ENCODE measurements around the gene NPFF.

The NPFF gene

DNA sequence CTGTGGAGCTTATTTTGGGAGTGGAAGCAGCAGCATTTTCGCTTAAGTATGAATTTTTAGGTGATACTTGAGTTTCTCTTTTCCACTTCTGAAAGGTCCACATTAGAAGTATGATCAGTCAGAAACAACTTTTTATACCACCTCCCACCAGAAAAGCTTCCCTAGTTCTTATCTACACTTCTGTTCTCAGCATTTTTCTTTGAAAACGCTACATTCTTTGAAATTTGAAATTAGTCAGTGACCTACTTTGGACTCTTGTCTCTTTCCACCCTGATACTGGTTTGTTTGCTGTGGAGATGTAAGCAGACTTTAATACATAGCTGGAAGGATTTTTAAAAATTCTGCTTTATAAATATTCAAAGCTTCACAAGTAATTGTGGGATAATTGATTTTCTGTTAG is 33.2 kb downstream of the NPFF start:
- no peak overlapping the region for H3K4me3 ChIP-seq (replicated peaks in 1 of 2; ENCODE audit: low read depth in 2 of 2, low read length in 2 of 2)
- DNase-seq (ENCODE audit: low read depth in 2 of 2) = no peak
- TF ChIP-seq, protein P1, sequence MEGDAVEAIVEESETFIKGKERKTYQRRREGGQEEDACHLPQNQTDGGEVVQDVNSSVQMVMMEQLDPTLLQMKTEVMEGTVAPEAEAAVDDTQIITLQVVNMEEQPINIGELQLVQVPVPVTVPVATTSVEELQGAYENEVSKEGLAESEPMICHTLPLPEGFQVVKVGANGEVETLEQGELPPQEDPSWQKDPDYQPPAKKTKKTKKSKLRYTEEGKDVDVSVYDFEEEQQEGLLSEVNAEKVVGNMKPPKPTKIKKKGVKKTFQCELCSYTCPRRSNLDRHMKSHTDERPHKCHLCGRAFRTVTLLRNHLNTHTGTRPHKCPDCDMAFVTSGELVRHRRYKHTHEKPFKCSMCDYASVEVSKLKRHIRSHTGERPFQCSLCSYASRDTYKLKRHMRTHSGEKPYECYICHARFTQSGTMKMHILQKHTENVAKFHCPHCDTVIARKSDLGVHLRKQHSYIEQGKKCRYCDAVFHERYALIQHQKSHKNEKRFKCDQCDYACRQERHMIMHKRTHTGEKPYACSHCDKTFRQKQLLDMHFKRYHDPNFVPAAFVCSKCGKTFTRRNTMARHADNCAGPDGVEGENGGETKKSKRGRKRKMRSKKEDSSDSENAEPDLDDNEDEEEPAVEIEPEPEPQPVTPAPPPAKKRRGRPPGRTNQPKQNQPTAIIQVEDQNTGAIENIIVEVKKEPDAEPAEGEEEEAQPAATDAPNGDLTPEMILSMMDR (IDR thresholded peaks at IDR 0.05; ENCODE audit: low read depth, low read length) = no peak

- TF ChIP-seq, protein P1 (IDR thresholded peaks at IDR 0.05; ENCODE audit: low read depth, low read length) = no peak
- DNase-seq (ENCODE audit: low read depth in 2 of 2) = no peak
- no peak overlapping the region for H3K4me3 ChIP-seq (replicated peaks in 1 of 2; ENCODE audit: low read depth in 2 of 2, low read length in 2 of 2)
Measured at GRCh38 chr12:53472056-53472582, 35.2 kb downstream of the NPFF start.

GRCh38 chr12:53468282-53468681 is 39.0 kb downstream of the NPFF start:
- TF ChIP-seq, protein P1 (IDR thresholded peaks at IDR 0.05; ENCODE audit: low read depth, low read length) = no peak
- H3K4me3 ChIP-seq (replicated peaks in 1 of 2; ENCODE audit: low read depth in 2 of 2, low read length in 2 of 2) = no peak overlapping the region
- no peak for DNase-seq (ENCODE audit: low read depth in 2 of 2)

DNA sequence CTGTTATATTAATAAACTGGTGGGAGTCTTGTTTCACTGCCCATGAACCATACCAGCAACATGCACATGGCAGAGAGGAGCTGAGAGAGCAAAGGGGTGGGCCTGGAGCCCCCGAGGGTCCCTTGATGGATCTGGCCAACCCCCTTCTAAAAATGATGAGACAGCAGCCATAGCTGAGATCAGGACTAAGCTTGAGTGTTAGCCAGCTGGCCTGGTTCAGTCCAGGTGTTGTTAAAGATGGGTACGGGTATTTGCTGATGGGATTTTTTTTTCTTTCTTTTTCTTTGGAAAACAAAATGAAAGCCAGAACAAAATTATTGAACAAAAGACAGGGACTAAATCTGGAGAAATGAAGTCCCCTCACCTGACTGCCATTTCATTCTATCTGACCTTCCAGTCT is 39.4 kb downstream of the NPFF start:
- no peak for DNase-seq (ENCODE audit: low read depth in 2 of 2)
- H3K4me3 ChIP-seq (replicated peaks in 1 of 2; ENCODE audit: low read depth in 2 of 2, low read length in 2 of 2) = no peak overlapping the region
- TF ChIP-seq, protein P1 (IDR thresholded peaks at IDR 0.05; ENCODE audit: low read depth, low read length) = no peak

GRCh38 chr12:53467082-53467481 is 40.2 kb downstream of the NPFF start:
- TF ChIP-seq, protein P1 (IDR thresholded peaks at IDR 0.05; ENCODE audit: low read depth, low read length) = no peak
- H3K4me3 ChIP-seq (replicated peaks in 1 of 2; ENCODE audit: low read depth in 2 of 2, low read length in 2 of 2) = no peak overlapping the region

GRCh38 chr12:53466640-53467039 is 40.6 kb downstream of the NPFF start:
- H3K4me3 ChIP-seq (replicated peaks in 1 of 2; ENCODE audit: low read depth in 2 of 2, low read length in 2 of 2) = no peak overlapping the region
- no peak for DNase-seq (ENCODE audit: low read depth in 2 of 2)
- TF ChIP-seq, protein P1 (IDR thresholded peaks at IDR 0.05; ENCODE audit: low read depth, low read length) = no peak

More at GRCh38 chr12:53467082-53467481, 40.2 kb downstream of the NPFF start:
- DNase-seq (ENCODE audit: low read depth in 2 of 2) = no peak

DNA sequence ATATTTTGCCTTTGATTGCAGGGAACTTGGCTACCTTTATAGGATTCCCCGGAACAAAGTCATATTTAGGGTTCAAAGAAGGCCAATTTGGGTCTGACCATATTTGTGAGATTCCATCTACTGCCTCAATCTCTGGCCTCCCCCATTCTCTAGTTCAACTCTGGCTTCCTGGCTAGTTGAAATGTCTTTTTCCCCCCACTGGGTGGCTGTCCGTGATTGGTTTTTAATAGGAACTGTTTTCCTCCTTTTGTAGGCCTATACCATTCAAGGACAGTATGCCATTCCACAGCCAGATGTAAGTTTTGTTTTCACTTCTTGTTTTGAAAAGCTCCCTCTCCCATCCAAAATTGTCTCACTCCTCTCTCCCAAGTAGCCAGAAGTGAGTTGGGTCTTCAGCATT is 41.6 kb downstream of the NPFF start:
- no peak for DNase-seq (ENCODE audit: low read depth in 2 of 2)
- TF ChIP-seq, protein P1 (IDR thresholded peaks at IDR 0.05; ENCODE audit: low read depth, low read length) = no peak
- H3K4me3 ChIP-seq (replicated peaks in 1 of 2; ENCODE audit: low read depth in 2 of 2, low read length in 2 of 2) = no peak overlapping the region
